CD4-positive, alpha-beta T cell treated with Interleukin-4 for 1 hour (primary cell): ENCODE measurements around the gene CTPS2.
"Not testable (repeated sequence)": the region's sequence is repeated elsewhere in the genome, so short reads cannot be mapped to it uniquely, and the experiment has no call there.

Source experiments
- DNase-seq, 2 donors: peaks; one replicate each; pipeline ENCODE4 v3.0.0-alpha.2; 2020 to 2022

The CTPS2 gene

DNA sequence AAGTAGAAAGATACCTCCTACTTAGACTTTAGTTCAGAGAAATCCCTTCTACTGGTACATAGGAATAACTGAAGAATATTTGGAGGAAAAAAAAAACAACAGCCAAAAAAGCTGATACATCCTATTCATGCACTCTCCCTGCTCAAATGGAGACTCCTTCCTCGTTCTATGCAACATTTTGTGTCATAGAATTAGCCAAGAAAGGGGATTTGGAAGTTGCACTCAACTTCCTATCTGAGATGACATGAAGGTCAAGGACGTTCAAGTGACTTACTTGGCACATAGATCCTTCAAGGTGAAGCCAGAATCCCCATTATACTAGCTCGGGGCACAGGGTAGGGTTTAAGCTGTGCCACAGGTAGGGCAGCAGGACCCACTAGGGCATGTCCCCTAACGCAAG, 118.7 kb downstream of the CTPS2 start:
- no peak for DNase-seq

DNA sequence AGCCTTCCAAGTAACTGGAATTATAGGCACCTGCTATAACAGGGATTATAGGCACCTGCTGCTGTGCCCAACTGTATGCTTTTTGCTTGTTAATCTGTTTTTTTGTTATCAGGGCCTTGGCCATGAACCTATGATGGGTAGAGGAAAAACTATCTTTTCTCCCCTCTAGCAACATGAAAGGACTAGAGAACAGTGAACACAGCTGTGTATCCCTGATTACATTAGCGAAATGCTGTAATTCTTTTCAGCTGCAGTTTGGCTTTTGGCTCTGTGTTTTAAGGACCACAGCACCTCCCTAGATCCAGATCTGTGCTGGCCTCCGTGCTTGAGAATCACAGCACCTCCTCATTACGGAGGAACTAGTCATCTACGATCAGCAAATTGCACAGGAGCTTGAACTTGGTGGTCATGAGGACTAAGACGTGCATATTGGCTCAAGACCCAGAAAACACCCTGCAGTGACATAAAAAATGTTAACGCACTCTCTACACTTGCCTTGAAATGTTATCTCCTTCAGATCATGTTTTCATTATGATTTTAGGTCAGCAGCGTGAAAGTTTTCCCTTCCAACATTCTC, 120.2 kb downstream of the CTPS2 start:
- no peak for DNase-seq

DNA sequence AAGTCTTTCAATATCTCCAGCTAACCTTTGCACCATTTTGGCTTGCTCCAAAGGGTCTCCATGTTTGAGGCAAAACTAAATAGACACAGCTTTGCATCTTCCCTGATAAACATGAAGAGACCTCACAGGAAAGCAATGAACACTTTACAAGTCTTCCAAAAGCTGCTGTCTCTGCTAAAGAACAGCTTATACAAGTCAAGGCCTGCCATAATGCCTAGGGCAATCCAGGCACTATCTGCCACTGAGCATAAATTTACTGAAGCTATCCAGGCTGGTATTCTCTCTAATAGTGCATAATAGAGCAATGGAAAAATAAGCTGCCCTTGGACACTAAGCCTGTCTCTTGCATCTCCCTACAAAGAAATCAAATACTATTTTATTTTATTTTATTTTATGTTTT, 122.6 kb downstream of the CTPS2 start:
- DNase-seq, result no peak

- DNase-seq, result no peak
These were observed 123.3 kb downstream of the CTPS2 start for GRCh38 chrX:16589211-16589610.

GRCh38 chrX:16588266-16588665, 124.2 kb downstream of the CTPS2 start:
- no peak for DNase-seq

GRCh38 chrX:16587836-16588235, 124.6 kb downstream of the CTPS2 start:
- no peak for DNase-seq

GRCh38 chrX:16586377-16587112, 125.9 kb downstream of the CTPS2 start:
- no peak for DNase-seq

DNA sequence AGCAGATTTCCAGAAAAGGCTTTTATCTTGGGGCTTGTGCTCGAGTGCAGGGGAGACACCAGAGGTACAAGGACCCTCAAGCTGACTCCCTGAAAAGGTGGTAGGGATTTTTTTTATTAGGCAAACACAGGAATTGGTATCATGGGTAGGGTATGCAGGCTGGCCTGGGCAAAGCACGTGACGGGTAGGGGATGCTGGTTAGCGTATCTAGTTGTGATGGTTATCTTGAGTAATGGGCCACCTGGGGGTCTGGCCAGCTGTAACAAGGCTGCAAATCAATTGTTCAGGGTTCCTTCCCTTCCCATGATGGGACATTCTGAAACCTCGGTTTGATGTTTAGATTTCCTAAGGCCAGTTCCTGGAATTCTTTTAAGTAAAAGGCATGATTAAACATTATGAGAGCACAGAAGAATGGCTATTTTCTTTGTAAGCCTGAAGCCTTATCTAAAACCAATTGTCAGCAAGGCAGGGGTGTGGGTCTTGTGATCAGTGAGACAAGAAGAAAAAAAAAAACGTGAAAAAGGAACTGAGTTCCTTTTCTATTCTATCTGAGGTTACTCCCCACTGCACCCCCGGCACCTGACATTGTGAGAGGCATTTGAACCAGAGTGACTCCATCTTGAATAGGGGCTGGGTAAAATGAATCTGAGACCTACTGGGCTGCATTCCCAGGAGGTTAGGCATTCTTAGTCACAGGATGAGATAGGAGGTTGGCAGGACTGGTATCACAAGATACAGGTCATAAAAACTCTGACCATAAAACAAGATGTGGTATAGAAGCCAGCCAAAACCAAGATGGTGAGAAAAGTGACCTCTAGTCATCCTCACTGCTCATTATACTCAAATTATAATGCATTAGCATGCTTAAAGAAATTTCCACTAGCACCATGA, 126.7 kb downstream of the CTPS2 start:
- DNase-seq, result no peak

DNA sequence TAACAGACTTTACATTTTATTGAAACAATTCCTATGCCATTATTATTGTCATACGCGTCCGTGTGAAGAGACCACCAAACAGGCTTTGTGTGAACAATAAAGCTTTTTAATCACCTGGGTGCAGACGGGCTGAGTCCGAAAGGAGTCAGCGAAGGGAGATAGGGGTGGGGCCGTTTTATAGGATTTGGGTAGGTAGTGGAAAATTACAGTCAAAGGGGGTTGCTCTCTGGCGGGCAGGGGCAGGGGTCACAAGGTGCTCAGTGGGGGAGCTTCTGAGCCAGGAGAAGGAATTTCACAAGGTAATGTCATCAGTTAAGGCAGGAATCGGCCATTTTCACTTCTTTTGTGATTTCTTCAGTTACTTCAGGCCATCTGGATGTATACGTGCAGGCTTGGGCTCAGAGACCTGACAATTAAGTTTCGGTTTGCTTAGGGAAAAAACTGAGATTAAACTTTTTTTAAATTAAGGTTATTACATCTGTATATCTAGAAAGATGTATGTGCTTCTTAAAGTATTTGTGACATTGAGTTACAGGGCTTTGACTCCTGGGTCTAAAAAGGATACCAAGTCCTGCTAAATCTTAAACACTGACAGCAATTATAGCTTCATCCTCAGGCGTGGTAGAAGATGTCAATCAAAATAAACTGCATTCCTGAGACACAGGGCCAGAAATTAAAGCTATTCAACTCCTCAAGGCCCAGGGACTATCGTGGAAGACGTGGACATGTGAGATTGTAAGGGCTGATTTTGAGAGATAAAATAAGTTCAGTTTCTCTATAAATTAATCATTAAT, 132.3 kb downstream of the CTPS2 start:
- not testable (repeated sequence) for DNase-seq

DNA sequence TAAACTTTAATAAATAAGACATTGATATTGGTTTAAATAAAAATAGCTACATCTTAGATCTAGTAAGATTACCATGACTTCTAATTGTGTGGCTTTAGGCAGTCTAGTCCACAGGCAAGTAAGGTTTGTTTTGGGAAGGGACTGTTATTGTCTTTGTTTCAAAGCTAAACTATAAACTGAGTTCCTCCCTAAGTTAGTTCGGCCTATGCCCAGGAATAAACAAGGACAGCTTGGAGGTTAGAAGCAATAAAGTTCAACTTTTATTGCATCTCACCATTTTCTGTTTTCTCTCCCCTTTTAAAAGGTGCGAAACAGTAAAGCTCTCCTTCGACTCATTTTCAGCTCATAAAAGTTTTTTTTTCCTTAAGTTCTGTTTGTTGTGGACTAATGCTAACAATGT, 133.0 kb downstream of the CTPS2 start:
- no peak for DNase-seq

GRCh38 chrX:16578218-16578617, 134.3 kb downstream of the CTPS2 start:
- DNase-seq, result no peak

GRCh38 chrX:16577483-16578029, 134.9 kb downstream of the CTPS2 start:
- DNase-seq, result no peak

- not testable (repeated sequence) for DNase-seq
These were observed 137.1 kb downstream of the CTPS2 start for GRCh38 chrX:16575388-16575787.

DNA sequence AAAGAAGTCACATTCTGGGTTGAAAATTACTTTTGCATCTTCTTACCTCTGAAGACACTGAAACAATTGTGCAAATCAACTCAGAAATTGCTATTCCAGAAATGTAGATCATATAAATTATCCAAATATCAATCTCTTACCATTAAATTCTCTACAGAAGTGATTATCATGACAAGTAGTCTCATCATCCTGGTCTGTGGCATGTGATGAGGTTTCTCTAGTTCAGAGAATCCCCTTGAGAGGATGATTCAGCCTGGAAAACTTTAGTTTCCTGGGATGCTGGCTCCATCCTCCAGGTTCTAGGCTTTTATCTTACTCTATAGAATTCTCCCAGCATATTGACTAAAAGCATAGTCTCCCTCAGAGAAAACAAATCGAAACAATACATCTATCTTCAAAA, 138.7 kb downstream of the CTPS2 start:
- no peak for DNase-seq

GRCh38 chrX:16567681-16568080, 144.8 kb downstream of the CTPS2 start:
- DNase-seq, result no peak

GRCh38 chrX:16566571-16566970, 145.9 kb downstream of the CTPS2 start:
- DNase-seq, result no peak

DNA sequence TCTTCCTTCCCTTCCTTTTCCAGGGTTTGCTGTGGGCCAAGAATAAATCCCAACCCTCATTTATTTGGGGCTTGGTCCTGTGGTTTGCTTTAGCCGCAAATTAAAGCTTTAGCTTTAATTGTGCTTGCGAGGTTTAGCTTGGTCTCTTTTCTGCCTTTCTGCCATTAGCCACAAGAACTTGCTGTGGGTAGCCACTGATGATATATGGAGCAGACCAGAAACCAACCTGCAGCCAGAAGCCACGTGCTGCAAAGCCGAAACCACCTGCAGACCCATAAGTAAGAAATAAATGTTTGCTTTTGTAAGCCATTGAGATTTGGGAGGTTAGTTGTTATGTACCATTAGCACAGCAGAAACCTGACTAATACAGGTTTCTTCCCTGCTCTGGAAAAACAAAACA, 152.3 kb downstream of the CTPS2 start:
- DNase-seq, result no peak

DNA sequence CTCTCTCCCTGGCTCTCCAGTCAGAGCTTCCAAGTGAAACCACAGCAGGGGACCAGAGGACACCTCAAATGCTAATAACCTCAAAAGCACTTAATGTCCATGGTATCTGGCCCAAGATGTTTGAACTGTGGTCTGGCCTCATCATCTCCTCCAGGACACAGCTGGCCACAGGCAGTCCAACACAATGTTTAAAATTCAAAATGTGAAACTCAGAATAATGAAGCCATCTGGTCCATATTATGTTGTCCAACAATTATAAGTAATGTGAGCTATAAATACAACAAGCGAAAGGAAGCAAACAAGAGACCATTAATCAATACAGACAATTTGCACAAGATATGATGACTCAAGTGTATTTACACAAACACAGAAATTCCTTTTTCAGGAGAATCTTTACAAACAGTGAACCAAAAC, 153.3 kb downstream of the CTPS2 start:
- no peak for DNase-seq

DNA sequence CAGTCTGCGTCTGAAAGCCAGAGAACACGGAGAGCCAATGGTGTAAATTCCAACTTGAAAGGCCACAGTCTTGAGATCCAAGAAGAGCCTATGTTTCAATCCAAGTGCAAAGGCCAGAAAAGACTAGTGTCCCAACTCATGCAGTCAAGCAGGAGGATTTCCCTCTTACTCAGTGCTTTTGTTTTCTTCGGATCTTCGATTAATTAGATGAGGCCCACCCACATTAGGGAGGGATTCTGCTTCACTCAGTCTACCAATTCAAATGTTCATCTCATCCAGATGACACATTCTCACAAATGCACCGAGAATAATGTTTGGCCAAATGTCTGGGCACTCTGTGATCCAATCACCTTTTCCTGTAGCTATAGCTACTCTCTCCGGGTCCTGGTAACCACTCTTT, 154.0 kb downstream of the CTPS2 start:
- no peak for DNase-seq

DNA sequence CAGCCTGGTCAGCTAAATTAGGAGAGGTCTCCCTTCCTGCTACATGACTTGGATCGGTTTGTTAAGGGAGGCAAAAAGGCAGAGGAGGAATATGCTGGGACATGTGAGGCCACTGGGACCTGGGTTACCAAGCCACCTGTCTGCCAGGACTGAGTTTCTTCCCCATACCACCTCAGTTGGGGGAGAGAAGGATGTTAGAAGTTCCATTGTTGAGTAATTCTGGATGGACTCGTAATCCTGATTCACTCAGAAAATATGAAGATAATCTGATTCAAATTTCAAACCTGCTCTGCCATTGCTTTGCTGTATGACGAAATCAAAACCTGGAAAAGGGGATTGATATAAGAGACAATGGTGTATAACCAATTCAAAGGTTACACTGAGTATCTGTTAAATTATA, 159.9 kb downstream of the CTPS2 start:
- DNase-seq, result no peak

GRCh38 chrX:16547644-16548043, 164.8 kb downstream of the CTPS2 start:
- DNase-seq, result no peak

DNA sequence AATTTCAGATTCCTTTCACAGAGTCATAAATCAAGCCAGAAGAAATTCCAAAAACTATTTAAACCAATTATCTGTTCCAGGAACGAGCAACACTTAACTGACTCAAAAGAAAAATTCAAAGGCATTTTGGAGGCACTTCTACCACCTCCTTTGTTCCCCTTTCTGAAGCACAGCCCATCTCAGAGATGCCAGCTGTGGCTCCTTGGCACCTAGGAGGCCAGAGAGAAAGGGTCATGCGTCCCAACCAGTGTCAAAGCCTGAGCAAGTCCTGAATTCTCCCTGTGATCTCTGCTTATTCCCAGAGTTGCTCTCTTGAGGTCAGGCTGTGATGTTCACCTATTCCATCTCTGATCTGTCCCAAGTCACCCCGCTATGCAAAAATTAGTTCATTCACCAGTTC, 167.5 kb downstream of the CTPS2 start:
- DNase-seq, result no peak
